Measurements from ENCODE around the gene MAP4K4.

DNA sequence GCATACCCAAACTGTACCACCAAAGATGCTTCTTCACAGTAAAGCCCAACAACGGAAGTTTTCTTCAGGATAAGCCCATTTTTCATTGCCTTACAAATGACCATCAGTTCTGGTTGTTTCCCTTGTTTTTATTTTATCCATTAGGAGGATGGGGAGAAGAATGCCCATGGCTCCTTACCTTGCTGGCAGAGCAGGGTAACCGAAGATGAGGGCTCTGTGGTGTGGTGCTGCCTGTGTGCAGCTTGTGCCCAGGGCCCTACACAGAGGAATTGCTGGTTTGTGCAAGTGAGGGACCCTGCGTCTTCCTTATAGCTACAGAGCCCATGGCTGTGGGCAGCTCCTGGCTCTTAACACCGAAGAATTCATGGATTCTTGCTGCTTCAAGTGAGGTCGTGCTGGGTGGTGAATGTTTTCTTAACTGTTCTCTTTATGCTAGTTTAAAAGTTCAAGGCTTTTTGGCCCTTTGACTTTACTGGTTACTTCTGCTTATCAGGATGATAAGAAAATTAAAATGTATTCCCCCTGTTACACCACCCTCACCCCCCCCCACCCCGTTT lies 110.6 kb downstream of the MAP4K4 start:
- TF ChIP-seq POLR2A (IDR thresholded peaks at IDR 0.05; ENCODE audit: low read length) (no peak), GATA1 (IDR thresholded peaks at IDR 0.05; ENCODE audit: low read depth, low read length) (no peak)

Data from erythroblast (primary cell).